Omental fat pad (tissue), 4 donors: ENCODE data around the gene GMPR. TPM values are rescaled to one million over a fixed set of nuclear protein-coding genes. Genes with fewer than 3 reads are reported as not detected.

ENCODE experiments used
- ATAC-seq: fragments of 150-250 bp; one replicate; pipeline ENCODE4 v1.9.1; 2016; ENCODE audit warnings: mild to moderate bottlenecking, moderate library complexity; ENCODE audit not compliant: low FRiP score
- DNase-seq: peaks from one replicate; pipeline ENCODE4 v3.0.0-alpha.2; 2019; ENCODE audit warnings: low spot score
- CTCF ChIP-seq, 3 donors: fragments of 450-650 bp; IDR thresholded peaks; one replicate each; pipeline ENCODE4 v1.5.1; 2016 to 2017; ENCODE audit warnings: antibody characterized with exemption in 3 of 3, mild to moderate bottlenecking in 3 of 3, moderate library complexity in 2 of 3
- total RNA-seq, 4 donors: library from RNA; depleted of rRNA; stranded (reverse); fragments of >200 nt; gene quantifications; one replicate each; pipeline ENCODE4 v1.1.0, GENCODE V29; 2016

GMPR gene
- total RNA-seq, 4 donors from 2014 or later: 2.4 to 24.5 (median 9.9) TPM

GRCh38 chr6:16270178-16270794 is 31.9 kb downstream of the GMPR start:
- TF ChIP-seq CTCF (IDR thresholded peaks at IDR 0.05): no peak
- DNase-seq (no peak), ATAC-seq (no peak)

DNA sequence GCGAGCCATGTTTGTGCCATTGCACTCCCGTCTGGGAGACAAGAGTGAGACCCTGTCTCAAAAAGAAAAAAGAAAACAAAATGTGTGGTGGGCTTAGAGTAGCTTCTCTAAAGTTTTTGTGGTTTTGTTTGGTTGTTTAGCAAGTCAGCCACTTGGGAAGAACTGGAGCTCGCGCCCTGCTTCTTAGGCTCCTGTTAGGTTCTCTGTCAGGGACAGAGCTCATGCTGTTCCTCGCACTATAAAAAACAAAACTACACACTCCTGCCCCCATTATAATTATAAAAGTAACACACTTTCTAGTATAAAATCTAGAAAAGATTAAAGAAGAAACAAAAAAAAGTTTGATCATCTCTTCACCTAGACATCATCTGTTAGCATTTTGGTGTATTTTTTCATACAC is 33.0 kb downstream of the GMPR start:
- no peak for DNase-seq
- ATAC-seq: no peak
- no peak for TF ChIP-seq CTCF (IDR thresholded peaks at IDR 0.05)

DNA sequence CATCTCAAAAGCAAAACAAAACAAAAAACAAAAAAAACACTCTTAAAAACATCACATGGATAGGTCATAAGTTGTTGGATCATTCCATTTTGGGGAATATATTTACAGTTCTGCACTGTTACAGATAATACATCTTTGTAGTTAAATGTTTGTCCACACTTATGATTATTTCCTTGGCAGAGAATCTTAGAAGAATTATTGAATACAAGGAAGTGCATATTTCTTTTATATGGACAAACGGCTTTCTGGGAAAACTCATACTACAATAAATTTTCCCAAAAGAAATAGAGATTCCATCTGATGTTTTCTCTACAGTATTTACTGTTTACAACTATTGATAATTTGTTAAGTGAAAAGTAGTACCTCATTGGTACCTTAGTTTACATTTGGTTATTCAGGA is 33.8 kb downstream of the GMPR start:
- no peak for ATAC-seq
- no peak for TF ChIP-seq CTCF (IDR thresholded peaks at IDR 0.05)
- no peak for DNase-seq

- no peak for TF ChIP-seq CTCF (IDR thresholded peaks at IDR 0.05)
- no peak for ATAC-seq
Observed at GRCh38 chr6:16273256-16273655, 34.9 kb downstream of the GMPR start.

DNA sequence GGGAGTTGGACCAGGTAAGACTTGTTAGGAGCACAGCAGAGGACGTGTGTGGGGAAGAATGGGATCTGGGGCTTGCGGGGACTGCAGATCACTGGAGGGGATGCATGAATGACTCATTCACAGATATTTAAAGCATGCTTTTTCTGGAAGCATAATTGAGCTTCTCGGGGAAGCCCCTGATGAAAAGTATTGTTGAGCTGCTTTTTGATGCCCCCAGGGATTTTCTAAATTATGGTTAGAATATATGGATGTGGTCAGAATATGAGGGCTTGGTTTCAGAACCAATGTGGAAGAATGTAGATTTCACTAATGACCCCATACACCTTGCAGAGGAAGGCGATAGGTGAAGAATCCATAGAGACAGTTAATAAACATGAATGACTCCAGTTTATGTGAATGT is 36.1 kb downstream of the GMPR start:
- no peak for ATAC-seq
- no peak for TF ChIP-seq CTCF (IDR thresholded peaks at IDR 0.05)
- DNase-seq: no peak

More at GRCh38 chr6:16273256-16273655, 34.9 kb downstream of the GMPR start:
- no peak for DNase-seq

DNA sequence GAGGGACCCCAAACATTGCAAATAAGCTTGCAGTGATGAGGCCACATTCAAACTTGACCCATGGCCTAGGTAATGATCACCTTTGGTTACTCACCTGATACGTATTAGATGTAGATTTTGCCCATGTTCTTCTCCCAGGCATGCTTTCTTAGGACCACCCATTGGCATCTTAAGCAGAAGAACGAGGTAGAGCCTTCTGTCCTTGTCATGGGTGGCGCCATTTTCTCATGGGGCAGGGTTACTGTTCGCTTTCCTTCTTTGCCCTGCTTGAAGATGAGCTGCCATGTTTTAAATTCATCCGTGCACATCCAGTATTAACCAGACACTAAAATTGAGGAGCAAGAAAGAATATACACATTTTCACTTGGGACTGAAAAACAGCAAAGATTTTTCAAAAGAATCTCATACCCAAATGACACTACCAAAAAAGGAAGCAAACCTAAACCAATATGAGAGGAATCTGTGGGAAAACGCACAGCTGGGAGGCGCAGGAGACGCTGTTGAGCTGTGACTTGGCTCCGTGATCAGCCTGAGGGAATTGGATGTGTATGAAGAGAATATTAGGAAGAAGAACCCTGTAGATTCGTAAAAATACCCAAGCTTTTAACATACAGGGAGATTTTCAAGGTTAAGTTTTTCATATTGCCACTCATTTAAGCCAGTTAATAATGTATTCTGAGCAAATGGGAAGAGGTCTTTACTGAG is 36.6 kb downstream of the GMPR start:
- no peak for TF ChIP-seq CTCF (IDR thresholded peaks at IDR 0.05)
- no peak for ATAC-seq

More for the DNA sequence above, 36.6 kb downstream of the GMPR start:
- DNase-seq: no peak
